Natural killer cell (primary cell): ENCODE data around the gene MTUS2. TPM values are rescaled to one million over a fixed set of nuclear protein-coding genes. Genes with fewer than 3 reads are reported as not detected.

ENCODE experiments used
- ATAC-seq, 3 donors: fragments of 150-1000 bp in 2 of 3; fragments of 200-7000 bp in 1 of 3; cut with Tn5 transposase; 1 replicate in 1 of 3; 2 replicates in 2 of 3; pipeline ENCODE4 v1.10.0; 2021; ENCODE audit warnings: mild to moderate bottlenecking in 2 of 3, moderate library complexity in 2 of 3
- DNase-seq, 2 donors: peaks; one replicate each; pipeline versions ENCODE4 v3.0.0 to v3.0.0-alpha.2; 2013 to 2021; ENCODE audit warnings: mixed read lengths in 1 of 2
- H3K27ac ChIP-seq: one replicate; pipeline ENCODE4 v1.5.1; 2013; ENCODE audit warnings: mild to moderate bottlenecking, low read length
- H3K27me3 ChIP-seq: one replicate; pipeline ENCODE4 v1.6.1; 2013; ENCODE audit warnings: low read length; ENCODE audit not compliant: control insufficient read depth, insufficient read depth
- H3K36me3 ChIP-seq: one replicate; pipeline ENCODE4 v1.6.1; 2013; ENCODE audit warnings: low read length; ENCODE audit not compliant: control insufficient read depth, insufficient read depth
- H3K4me1 ChIP-seq: one replicate; pipeline ENCODE4 v1.6.1; 2013; ENCODE audit warnings: low read length; ENCODE audit not compliant: control insufficient read depth, insufficient read depth
- H3K4me3 ChIP-seq: one replicate; pipeline ENCODE4 v1.5.1; 2013; ENCODE audit warnings: low read length
- H3K9me3 ChIP-seq: one replicate; pipeline ENCODE4 v1.6.1; 2013; ENCODE audit warnings: low read length; ENCODE audit not compliant: control insufficient read depth, insufficient read depth
- H3K27ac Mint-ChIP-seq, 2 donors: one replicate each; pipeline ENCODE4 v1.8.0; 2022; ENCODE audit warnings: mild to moderate bottlenecking in 2 of 2, mixed read lengths in 2 of 2, moderate library complexity in 1 of 2
- H3K27me3 Mint-ChIP-seq, 2 donors: one replicate each; pipeline ENCODE4 v1.8.0; 2022; ENCODE audit warnings: low read depth in 2 of 2, mixed read lengths in 2 of 2
- H3K36me3 Mint-ChIP-seq: one replicate; pipeline ENCODE4 v1.8.0; 2022; ENCODE audit warnings: mixed read lengths
- H3K4me1 Mint-ChIP-seq, 2 donors: one replicate each; pipeline ENCODE4 v1.8.0; 2022; ENCODE audit warnings: mixed read lengths in 2 of 2
- H3K4me3 Mint-ChIP-seq: one replicate; pipeline ENCODE4 v1.8.0; 2022; ENCODE audit warnings: mild to moderate bottlenecking, moderate library complexity, mixed read lengths
- H3K9me3 Mint-ChIP-seq, 2 donors: one replicate each; pipeline ENCODE4 v1.8.0; 2022; ENCODE audit warnings: mixed read lengths in 2 of 2
- CTCF ChIP-seq: fragments of 200-600 bp; IDR thresholded peaks from one replicate; pipeline ENCODE4 v1.8.0; 2022; ENCODE audit warnings: antibody characterized with exemption
- whole genome bisulfite sequencing: methylation state at CpG from one replicate; pipeline ENCODE4 v1.1.7; 2013; ENCODE audit warnings: missing lambda C conversion rate; ENCODE audit not compliant: insufficient coverage; 5-methylcytosine and 5-hydroxymethylcytosine counted together
- intact Hi-C: fragments of 100-400 bp; cut with micrococcal nuclease; formaldehyde crosslinking; loops from one replicate; pipeline ENCODE4 v1.14.2; 2022
- total RNA-seq, 4 donors: library from RNA; stranded (reverse); fragments of 120-200 nt in 1 of 4; gene quantifications; one replicate each; pipeline versions ENCODE4 v1.2.3 to v1.2.4, GENCODE V29; 2013 to 2022

MTUS2 gene
- total RNA-seq, 3 donors from 2014 or later (not counting 1 experiment from before 2014, with no cell fraction given) = not detected

- no peaks in the 10 kb centered on the region for H3K36me3 ChIP-seq
- no peaks in the 10 kb centered on the region for H3K4me1 ChIP-seq
- Mint-ChIP-seq H3K27ac (no peak overlapping the region), H3K9me3 (peaks cover 6 to 11% of the 10 kb centered on the region in 2 donors), H3K4me1 (no peaks in the 10 kb centered on the region), H3K36me3 (no peaks in the 10 kb centered on the region), H3K27me3 (no peaks in the 10 kb centered on the region), H3K4me3 (no peak overlapping the region)
- intact Hi-C loops = no loop called here
- no peak for DNase-seq
- no peak for TF ChIP-seq CTCF
- H3K4me3 ChIP-seq = no peak overlapping the region
- no peaks in the 10 kb centered on the region for H3K27me3 ChIP-seq
- no peak for ATAC-seq
- WGBS = 44% methylated on average over 1 of the region's 3 CpGs
- H3K27ac ChIP-seq = no peak overlapping the region
- no peaks in the 10 kb centered on the region for H3K9me3 ChIP-seq
Measured at GRCh38 chr13:29077051-29077813, 257.1 kb downstream of the MTUS2 start.

GRCh38 chr13:29081036-29081435 is 260.9 kb downstream of the MTUS2 start:
- no CpG with 5 or more reads among the region's 1 CpG for WGBS
- H3K9me3 Mint-ChIP-seq = peaks cover 2 to 11% of the 10 kb centered on the region in 2 donors
- H3K27me3 ChIP-seq = no peaks in the 10 kb centered on the region
- DNase-seq (peak in 1 of 2 donors; percentile 63), ATAC-seq (no peak)
- no peak overlapping the region for H3K4me3 Mint-ChIP-seq
- H3K4me1 ChIP-seq = no peaks in the 10 kb centered on the region
- intact Hi-C loops = no loop called here
- no peaks in the 10 kb centered on the region for H3K4me1 Mint-ChIP-seq
- H3K27me3 Mint-ChIP-seq = no peaks in the 10 kb centered on the region
- no peaks in the 10 kb centered on the region for H3K9me3 ChIP-seq
- no peaks in the 10 kb centered on the region for H3K36me3 Mint-ChIP-seq
- H3K36me3 ChIP-seq = no peaks in the 10 kb centered on the region
- no peak overlapping the region for H3K27ac ChIP-seq
- H3K4me3 ChIP-seq = no peak overlapping the region
- no peak for TF ChIP-seq CTCF
- H3K27ac Mint-ChIP-seq = no peak overlapping the region

- no peaks in the 10 kb centered on the region for H3K27me3 ChIP-seq
- WGBS = 89% methylated on average over 7 of the region's 7 CpGs
- Mint-ChIP-seq H3K4me1 (no peaks in the 10 kb centered on the region), H3K4me3 (no peak overlapping the region), H3K27me3 (no peaks in the 10 kb centered on the region), H3K9me3 (peaks cover 2 to 10% of the 10 kb centered on the region in 2 donors), H3K27ac (no peak overlapping the region), H3K36me3 (no peaks in the 10 kb centered on the region)
- H3K4me3 ChIP-seq = no peak overlapping the region
- intact Hi-C loops = no loop called here
- ATAC-seq (no peak), DNase-seq (no peak)
- H3K9me3 ChIP-seq = no peaks in the 10 kb centered on the region
- H3K36me3 ChIP-seq = no peaks in the 10 kb centered on the region
- H3K4me1 ChIP-seq = no peaks in the 10 kb centered on the region
- TF ChIP-seq CTCF = no peak
- no peak overlapping the region for H3K27ac ChIP-seq
Measured at GRCh38 chr13:29081697-29082440, 261.7 kb downstream of the MTUS2 start.
